Measurements from ENCODE around the gene ST3GAL6.

ST3GAL6 gene

DNA sequence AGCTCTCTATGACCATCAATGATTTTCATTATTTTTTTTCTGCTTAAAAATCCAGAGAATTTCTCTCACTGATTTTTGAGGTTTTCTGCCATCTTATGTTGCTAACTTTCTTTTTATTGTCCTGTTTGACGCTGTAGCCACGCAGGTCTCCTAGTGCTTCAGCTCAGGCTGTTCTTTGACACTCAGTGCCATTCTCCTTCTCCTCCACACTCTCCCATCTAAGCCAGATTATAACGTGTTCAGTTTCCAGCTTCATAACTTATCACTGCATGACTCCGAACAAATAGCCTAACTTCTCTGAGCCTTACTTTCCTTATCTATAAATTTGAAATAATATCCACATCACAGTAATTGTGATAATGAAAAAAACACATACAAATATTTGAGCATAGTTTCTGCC, 22.8 kb upstream of the ST3GAL6 start:
- no peak for DNase-seq (ENCODE audit: low spot score)

DNA sequence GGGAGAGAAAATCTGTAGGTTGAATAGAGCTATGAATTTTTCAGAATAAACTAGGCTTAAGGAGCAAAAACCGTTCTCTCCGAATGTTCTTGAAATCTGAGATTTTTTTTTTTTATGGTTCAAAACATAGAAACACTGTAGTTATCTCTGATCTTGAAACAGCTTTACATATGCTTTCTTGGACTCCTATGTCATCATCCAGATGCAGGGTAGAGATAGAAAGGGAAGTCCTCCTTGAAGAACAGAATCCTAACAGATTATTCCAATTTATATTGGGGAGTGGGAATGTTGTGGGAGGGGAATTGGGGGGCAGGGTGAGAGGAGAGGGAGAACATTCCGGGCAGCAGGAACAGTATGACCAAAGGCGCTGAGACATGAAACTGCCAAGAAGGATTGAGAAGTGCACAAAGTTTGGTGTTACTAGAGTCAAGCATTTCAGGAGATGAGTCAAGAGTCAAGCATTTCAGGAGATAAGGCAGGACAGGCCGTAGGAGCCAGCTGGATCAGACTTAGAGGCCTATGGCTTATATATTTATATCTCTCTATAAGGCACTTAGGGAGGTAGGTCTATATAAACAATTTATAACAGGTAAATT, 21.9 kb upstream of the ST3GAL6 start:
- no peak for DNase-seq (ENCODE audit: low spot score)

DNA sequence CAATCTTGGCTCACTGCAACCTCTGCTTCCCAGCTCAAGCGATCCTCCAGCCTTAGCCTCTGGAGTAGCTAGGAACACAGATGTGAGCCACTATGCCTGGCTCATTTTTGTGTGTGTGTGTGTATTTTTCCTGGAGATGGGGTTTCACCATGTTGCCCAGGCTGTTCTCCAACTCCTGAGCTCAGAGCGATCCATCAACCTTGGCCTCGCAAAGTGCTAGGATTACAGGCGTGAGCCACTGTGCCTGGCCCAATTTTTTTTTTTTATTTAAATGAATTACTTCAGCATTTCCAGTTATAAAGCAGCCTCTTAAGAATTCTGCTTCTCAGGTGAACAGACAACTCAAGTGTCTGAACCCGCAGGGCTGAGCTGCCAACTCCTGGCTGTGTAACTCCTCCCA, 20.1 kb upstream of the ST3GAL6 start:
- no peak for DNase-seq (ENCODE audit: low spot score)

DNA sequence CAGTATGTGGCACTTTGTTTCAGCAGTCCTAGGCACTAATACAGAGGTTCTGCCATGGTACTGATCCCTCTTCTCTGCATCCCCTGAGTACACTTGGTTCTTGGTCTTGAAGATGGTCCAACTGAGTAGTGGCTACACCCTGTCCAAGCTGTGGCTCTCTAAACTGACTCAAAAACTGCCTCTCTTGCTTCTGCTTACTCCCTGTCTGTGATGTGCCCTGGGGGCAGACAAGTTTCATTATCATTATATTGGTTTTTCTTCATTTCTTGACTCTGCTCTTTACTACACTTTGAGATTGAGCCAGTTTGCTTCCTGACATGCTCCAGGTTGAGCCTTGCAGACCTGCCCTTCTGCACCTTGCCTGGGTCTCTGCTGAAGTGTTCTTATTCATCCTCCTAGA, 18.9 kb upstream of the ST3GAL6 start:
- no peak for DNase-seq (ENCODE audit: low spot score)

DNA sequence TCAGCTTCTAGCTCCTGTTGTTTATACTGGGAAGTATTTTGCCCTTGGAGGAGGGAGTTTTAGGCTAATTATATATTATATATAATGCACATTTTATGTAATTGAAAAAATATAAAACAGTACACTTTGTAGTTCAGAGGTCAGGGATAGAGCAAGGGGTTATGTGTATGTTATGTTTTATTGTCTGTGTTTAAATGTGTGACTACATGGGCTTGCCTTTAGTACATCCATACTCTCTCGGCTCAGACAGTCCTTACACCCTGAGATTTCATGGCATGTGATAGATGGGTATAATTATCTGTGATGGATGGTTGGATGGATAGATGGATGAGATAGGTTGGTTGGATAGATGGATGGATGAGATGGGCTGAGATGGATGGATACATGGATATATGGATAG, 17.4 kb upstream of the ST3GAL6 start:
- no peak for DNase-seq (ENCODE audit: low spot score)

DNA sequence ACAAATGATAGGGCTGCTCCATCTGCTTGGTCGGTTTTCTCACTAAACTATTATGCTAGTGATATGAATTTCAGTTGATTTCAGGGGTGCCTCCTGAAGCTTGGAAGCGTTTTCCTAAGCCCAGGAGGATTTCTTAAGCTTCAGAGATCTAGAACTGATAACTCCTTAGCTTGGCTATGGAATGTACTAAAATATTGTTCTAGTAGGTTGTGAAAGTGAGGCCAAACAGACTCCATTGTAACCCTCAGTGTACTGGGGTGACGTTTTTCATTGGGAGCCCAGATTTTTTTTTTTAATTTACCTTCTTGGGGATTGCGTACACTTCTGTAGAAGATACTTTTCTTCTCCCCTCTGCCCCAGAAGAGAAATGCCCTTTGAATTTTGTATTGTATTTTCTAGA, 17.0 kb upstream of the ST3GAL6 start:
- DNase-seq (ENCODE audit: low spot score) = no peak

DNA sequence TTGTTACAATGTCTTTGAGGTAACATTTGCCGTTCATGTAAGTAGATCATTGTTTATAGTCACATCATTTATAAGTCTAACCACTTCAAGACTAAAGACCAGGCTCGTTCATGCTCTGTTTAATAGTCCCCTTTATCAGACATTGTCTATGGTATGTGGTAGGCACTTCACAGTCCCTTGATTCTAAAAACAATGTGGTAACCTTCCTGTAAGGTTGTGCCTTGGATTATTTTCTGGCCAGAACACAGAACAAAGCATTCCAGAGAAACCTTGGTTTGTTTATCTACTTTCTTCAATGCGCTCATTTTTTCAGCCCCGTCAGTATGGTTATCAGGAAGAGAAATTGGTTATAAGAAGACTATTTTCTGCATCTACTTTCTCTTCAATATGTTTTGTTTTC, 16.3 kb upstream of the ST3GAL6 start:
- DNase-seq (ENCODE audit: low spot score) = no peak

DNA sequence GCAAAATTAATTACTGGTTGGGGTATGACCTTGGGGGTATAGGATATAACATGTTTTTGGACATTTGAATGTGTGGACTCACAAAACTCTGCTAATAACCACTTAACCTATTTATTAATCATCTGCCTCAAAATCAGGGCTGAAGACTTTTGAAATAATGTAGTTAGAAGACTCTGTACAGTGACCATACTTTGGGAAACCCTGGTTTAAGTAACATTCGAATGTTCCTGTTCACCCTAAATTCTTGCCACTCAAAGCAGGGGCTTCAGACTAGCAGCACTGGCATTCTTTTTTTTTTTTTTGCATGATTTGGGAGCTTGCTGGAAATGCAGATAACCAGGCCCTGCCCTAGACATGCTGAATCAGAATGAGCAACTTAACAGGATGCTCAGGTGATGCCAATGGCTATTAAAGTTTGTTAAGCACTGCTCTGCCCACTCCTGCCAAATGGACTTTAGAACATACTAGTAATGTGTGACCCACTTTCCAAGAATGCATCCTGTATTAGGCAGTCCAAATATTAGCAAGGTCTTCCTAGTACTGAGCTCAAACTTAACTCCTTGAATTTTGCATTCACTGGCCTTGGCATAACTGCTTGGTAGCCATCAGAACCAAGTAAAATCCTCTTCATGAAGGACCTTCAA, 12.7 kb upstream of the ST3GAL6 start:
- no peak for DNase-seq (ENCODE audit: low spot score)

DNA sequence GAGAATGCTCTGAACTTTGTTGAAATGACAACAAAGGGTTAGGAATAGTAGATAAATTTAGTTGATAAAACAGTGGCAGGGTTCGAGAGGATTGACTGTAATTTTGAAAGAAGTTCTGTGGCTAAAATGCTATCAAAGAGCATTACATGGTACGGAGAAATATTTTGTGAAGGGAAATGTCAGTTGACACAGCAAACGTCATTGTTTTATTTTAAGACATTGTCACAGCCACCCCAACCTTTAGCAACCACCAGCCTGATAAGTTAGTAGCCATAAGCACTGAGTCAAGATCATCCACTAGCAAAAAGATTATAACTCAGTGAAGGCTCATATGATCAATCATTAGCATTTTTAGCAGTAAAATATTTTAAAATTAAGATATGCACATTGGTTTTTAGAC, 8.7 kb upstream of the ST3GAL6 start:
- DNase-seq (ENCODE audit: low spot score) = no peak

DNA sequence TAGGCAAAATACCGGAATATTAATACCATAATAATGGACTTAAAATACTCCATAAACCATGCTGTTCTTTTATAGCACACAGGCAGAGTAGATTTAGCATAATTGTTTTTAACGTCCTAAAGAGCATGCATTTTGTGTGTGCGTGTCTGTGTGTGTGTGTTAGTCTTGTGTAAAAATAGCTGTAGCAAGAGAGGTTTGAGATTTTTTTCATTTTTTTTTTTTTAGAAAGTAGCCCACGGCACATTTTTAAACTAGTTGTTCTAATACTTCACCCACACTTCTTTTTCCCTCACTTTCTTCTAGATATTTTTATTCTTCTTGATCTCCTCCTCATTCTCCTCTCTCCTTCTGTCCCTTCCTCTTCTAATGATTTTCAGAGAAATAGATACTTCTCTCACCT, 7.5 kb upstream of the ST3GAL6 start:
- no peak for DNase-seq (ENCODE audit: low spot score)

DNA sequence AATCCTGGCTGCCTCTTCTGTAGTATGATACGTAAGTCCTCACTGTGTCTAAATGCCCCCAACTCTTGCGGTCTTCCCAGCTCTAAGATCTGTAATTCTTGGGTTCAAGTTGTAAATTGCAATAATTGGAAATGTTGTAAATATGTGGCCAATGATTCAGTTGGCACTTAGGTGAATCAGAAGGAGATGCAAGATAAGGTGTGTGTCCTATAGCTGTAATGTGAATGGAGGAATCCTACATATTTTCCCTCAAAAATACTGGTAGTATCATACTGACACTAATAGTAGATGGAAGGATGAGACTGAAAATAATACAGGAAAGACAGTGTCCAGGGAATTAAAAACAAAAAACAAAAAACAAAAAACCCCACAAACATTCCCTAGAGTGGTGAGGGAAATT, 3.5 kb upstream of the ST3GAL6 start:
- no peak for DNase-seq (ENCODE audit: low spot score)

DNA sequence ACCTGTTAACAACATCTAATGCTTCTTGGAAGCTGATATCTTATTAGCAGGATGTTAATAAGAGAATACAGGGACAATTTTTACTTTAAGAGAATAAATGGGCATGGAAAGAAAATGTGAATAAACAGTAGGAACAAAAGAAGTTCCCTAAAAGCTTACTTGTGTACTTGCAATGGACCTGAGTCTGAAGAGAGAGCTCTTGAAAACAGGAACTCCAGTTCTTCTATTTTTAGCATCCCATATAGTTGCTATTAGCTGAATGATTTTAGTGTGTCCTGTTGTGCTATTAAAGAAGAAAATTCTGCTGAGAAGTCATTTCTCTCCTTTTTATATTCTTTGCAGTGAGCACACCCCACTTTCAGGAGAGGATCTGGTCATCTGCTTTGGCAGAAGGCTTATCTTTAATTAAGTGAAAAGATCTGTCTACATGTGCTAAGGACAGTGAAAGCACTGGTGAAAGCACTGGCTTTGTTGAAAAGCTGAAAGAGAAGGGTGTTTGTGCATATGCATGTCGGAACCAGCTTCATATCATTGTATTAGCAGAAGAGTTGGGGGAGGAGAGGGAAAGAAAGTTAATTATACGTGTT, 1.4 kb upstream of the ST3GAL6 start:
- DNase-seq (ENCODE audit: low spot score) = no peak

DNA sequence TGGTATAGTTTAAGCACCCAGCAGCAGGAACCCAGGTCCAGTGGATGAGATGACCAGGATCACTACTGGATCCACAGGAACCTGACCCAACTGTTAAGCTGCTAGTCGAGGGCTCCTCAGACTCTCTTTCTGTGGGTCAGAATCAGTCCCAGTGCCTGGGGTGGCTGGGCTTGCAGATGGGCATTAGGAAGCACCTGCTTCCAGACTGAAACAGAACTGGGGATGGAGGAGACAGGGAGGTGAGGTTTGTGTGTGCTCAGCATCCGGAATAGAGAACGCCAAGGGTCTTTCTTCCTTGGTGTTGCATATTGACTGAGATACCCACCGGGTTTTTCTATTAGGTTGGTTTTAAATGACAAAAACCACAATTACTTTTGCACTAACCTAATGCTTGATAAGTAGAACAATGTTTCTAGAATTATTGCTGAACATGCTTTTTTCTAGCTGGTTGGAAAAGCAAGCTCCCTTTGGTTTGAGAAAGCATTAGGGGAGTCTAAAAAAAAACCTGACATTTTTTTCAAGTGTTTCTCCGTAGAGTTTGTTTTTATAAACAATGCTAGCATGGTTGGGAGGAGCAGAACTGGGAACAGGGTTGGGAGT, 779 bp downstream of the ST3GAL6 start:
- DNase-seq (ENCODE audit: low spot score) = no peak

DNA sequence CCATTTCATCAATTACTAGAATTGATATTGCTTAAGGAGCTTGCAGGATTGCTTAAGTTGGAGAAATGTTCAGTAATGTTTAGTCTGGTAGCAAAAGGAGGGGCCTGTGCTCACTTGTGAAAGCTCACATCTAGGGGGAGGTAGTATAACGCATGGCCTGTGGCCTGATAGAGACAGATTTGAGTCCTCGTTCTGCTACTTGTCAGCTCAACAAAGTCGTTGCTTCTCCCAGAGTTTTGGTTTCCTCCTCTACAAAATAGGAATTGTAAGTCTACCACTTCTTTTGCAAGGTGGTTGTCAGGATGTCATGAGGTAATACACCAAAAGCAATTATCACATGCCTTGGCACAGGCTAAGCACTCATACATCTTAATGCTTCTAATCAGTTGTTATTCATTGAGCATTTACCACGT, 1.3 kb downstream of the ST3GAL6 start:
- no peak for DNase-seq (ENCODE audit: low spot score)

DNA sequence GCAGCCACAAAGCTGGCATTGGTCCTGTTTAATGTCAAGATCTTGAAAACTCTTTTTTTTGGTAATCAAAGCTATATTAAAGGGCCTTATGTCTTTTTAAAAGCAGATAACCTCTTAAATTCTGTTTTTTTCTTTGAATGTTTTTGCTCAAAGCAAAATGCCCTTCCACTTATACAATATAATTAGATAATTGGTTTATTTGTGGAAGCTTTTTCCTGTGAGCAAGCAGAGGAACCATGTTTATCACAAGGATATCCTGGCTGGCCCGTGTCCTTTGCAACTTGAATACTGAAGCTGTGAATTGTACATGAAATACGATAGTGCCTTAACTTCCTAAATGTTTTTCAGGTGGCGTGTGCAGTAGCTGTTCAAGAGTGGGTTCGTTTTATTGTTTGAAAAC, 2.6 kb downstream of the ST3GAL6 start:
- no peak for DNase-seq (ENCODE audit: low spot score)

DNA sequence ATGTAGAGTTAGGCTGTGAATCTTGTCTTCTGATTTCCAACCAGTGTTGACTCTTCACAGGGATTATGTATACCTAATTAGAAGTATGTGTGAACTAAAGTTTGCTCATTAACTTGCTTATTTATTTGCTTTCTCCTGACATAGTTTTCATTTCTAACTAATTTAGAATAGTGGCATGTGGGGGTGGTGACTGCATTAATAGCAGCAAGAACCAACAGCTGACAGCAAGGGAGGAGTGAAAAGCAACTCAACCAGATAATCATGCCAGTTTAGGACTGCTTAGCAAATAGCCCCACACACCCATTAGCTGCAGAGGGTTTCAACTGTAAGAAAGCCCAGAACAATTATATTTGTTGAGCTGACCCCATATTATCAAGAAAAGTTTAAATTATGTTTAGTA, 3.8 kb downstream of the ST3GAL6 start:
- no peak for DNase-seq (ENCODE audit: low spot score)

DNA sequence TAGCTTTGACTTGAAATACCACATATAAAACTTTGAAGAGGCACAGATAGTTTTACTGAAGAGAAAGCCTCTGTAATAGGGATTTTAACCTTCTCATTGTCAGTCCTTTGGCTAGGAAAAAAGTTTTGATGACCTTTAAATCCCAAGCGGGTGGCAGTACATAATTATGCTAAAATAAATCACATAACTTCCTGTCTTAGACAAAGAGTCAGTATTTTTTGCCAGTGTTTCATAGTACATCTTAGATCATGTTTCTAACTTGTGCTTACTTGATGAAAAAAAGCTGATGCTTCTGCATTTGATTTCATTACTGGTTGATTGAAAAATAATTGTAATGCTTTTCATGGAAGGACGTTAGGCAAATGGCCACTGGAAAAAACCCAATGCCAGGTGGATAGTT, 5.8 kb downstream of the ST3GAL6 start:
- DNase-seq (ENCODE audit: low spot score) = no peak

DNA sequence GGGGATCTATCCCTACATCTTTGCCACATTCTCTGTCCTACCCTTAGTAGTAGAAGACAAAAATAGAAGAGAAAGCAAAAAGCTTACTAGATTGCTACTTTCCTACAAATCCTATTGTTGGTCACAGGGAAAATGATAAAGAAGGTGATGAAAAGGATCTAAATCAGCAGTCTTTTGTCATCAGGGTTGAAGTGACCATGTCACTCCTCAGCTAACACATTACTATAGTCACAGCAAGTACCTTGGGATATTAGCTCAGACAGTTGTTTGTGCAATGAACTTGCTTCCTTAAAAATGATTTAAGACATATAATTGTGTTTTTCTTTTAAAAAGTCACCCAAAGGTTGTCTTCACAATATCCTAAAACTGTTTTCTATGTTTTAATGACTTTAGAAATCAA, 6.3 kb downstream of the ST3GAL6 start:
- no peak for DNase-seq (ENCODE audit: low spot score)

DNA sequence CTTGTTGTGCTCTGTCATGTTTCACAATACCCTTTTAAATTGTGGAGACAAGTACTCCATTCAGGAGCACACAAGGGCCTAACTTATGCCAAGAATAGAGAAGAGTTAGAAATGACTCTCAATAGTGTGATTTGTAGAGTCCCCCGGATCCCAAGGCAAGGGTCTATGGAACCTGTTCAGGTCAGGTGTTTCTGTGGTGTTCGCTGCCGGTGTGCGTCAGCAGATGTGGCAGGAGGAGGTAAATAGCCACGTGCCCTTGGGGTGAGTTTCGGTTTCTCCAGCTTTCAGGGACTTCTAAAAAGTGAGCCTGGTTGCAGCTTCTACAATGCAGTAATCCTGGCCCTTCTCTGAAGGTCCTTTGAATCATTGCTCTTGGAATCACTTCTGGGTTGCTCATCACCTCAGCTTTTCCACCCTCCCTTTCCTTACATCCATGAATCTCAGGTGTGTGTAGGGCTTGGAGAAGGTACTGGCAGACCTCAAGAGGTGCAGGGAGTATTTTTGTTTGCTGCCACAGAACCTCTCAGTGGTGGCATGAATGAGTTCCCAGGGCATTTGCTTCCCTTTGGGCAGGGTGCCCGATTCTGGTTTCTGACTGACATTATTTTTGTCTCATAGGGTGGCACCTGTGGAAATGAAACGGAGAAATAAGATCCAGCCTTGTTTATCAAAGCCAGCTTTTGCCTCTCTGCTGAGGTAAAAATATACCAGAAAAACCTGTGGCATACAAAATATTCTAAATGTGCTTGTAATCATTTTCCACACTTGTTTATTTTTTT, 7.3 kb downstream of the ST3GAL6 start:
- no peak for DNase-seq (ENCODE audit: low spot score)

DNA sequence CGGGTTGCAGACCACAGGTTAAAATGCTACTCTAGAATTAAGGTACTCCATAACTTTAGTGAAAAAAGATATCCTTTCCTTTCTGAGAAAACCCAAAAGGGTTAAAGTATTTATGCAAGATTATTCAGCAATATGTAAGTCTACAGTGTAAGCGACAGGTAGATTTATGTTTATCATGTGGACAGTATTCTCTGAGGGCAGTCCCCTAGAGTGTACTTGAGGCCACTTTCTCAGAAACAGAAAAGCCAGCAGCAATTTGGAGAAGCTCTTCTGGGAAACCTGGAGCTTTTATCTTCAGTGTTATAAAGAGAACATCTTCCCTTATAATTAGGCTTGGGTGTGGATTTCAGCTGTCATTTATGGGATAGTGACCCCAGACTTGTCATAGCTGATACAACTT, 8.9 kb downstream of the ST3GAL6 start:
- DNase-seq (ENCODE audit: low spot score) = no peak

DNA sequence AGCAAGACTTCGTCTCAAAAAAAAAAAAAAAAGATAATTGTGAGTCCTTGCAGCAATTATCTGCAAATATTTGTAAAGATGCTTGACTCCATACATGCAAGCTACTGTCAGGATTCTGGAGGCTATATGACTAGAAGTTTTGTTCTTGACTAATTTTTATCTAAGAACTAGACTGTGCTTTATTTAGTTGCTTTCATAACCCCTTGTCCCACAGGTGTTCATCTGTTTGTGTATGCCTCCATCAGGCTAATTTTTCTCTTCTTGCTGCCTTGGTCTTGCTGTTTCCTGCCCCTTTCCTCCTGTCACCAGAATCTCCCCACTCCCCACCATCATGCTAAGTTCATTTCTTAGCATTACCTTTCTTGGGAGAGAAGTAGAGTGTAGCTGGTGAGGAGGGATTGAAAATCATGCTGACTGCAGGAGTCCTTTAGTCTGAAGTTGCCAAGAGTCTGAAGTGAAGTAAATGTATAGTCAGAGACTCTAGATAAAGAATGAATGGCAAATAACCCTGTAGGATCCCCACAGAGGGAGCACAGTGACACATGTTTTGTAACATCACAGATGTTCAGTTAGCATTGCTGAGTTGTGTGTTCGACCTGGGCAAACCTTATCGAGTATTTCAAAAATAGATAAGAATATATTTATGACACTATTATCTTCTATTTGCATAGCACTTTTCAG, 12.5 kb downstream of the ST3GAL6 start:
- DNase-seq (ENCODE audit: low spot score) = no peak

DNA sequence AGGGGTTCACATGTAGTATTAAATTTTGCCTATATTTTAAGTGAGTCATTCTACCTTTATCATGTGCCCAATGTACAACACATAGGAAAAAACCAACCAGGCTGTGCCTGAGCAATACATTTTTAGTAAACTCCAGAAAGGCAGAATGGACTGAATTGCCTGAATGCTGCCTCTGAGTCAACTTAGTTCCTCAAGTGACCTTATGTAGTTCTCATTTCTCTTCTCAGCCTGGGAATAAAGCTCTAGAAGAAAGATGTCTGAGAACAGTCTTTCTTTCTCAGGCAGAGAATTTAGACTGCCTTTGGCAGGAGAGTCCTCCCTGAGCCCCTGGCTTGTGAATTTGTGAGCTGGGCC, 13.0 kb downstream of the ST3GAL6 start:
- no peak for DNase-seq (ENCODE audit: low spot score)

Data from HuH-7.5 (cell line).